IMR-90 (cell line): ENCODE data around the gene LETM1. TPM values are rescaled to one million over a fixed set of nuclear protein-coding genes. Genes with fewer than 3 reads are reported as not detected.

Source experiments
- ATAC-seq: fragments of 200-7000 bp; cut with Tn5 transposase; 2 replicates; pipeline ENCODE4 v1.9.1; 2020; ENCODE audit warnings: low read depth, mild to moderate bottlenecking, moderate library complexity
- BruUV-seq: library from RNA; stranded (reverse); fragments of 400-500 nt; replicated peaks from 2 replicates; lab custom pipeline; 2021; lab: Mats Ljungman, UMichigan
- CTCF ChIA-PET: fragments of 300-600 bp; formaldehyde crosslinking; extraction: SDS; loops from one replicate; lab custom pipeline; 2021; ENCODE audit warnings: antibody characterized with exemption; lab: Yijun Ruan, JAX
- POLR2A ChIA-PET: fragments of 300-600 bp; sonication (Branson Sonifier 250); formaldehyde crosslinking; loops from one replicate; lab custom pipeline; 2022; ENCODE audit warnings: antibody characterized with exemption; ENCODE audit not compliant: unreplicated experiment; lab: Charles Lee
- DNase-seq: peaks from one replicate; pipeline ENCODE4 v3.0.0; 2013
- H2AFZ ChIP-seq: replicated peaks from 2 replicates; pipeline ENCODE3; 2013; ENCODE audit warnings: low read length, mild to moderate bottlenecking; ENCODE audit not compliant: poor library complexity
- H2AK5ac ChIP-seq: 2 replicates; pipeline ENCODE4 v1.6.1; 2013; ENCODE audit warnings: low read depth, low read length, inconsistent platforms
- H2AK9ac ChIP-seq: replicated peaks from 2 replicates; pipeline ENCODE3; 2013; ENCODE audit warnings: mild to moderate bottlenecking, low read depth, low read length, moderate library complexity; ENCODE audit not compliant: poor library complexity
- H2BK120ac ChIP-seq: 2 replicates; pipeline ENCODE4 v1.6.1; 2013; ENCODE audit warnings: low read depth, low read length, inconsistent platforms
- H2BK15ac ChIP-seq: 3 replicates; pipeline ENCODE4 v1.6.1; 2013; ENCODE audit warnings: low read depth, low read length, inconsistent platforms
- H2BK20ac ChIP-seq: 2 replicates; pipeline ENCODE4 v1.6.1; 2013; ENCODE audit warnings: low read depth, mild to moderate bottlenecking, inconsistent platforms, low read length, moderate library complexity
- H2BK5ac ChIP-seq: 2 replicates; pipeline ENCODE4 v1.6.1; 2013; ENCODE audit warnings: mild to moderate bottlenecking, low read depth, low read length, inconsistent platforms; ENCODE audit not compliant: poor library complexity, severe bottlenecking
- H3K14ac ChIP-seq: replicated peaks from 2 replicates; pipeline ENCODE4 v1.6.1; 2013; ENCODE audit warnings: low read depth, low read length, inconsistent platforms
- H3K18ac ChIP-seq: 2 replicates; pipeline ENCODE4 v1.6.1; 2013; ENCODE audit warnings: low read depth, low read length, control low read depth
- H3K23ac ChIP-seq: 2 replicates; pipeline ENCODE4 v1.6.1; 2013; ENCODE audit warnings: low read depth, low read length, inconsistent platforms
- H3K27ac ChIP-seq: 2 replicates; pipeline ENCODE4 v1.5.1; 2013; ENCODE audit warnings: mild to moderate bottlenecking, control low read depth, low read length; ENCODE audit not compliant: insufficient read depth
- H3K27me3 ChIP-seq: 2 replicates; pipeline ENCODE4 v1.6.1; 2013; ENCODE audit warnings: low read length; ENCODE audit not compliant: control insufficient read depth, insufficient read depth
- H3K36me3 ChIP-seq: 2 replicates; pipeline ENCODE4 v1.6.1; 2013; ENCODE audit warnings: low read length, mixed read lengths; ENCODE audit not compliant: control insufficient read depth, insufficient read depth
- H3K4ac ChIP-seq: 2 replicates; pipeline ENCODE4 v1.6.1; 2013; ENCODE audit warnings: low read depth, low read length, inconsistent platforms
- H3K4me1 ChIP-seq: 2 replicates; pipeline ENCODE4 v1.6.1; 2013; ENCODE audit warnings: low read length, mixed read lengths; ENCODE audit not compliant: control insufficient read depth, insufficient read depth
- H3K4me2 ChIP-seq: 2 replicates; pipeline ENCODE4 v1.6.1; 2013; ENCODE audit warnings: low read depth, mild to moderate bottlenecking, control low read depth, low read length, moderate library complexity
- H3K4me3 ChIP-seq: 2 replicates; pipeline ENCODE4 v1.5.1; 2013; ENCODE audit warnings: low read depth, mild to moderate bottlenecking, control low read depth, low read length, moderate library complexity; ENCODE audit not compliant: insufficient read depth
- H3K56ac ChIP-seq: 2 replicates; pipeline ENCODE4 v1.6.1; 2013; ENCODE audit warnings: low read length, inconsistent platforms; ENCODE audit not compliant: insufficient read depth; ENCODE audit errors: extremely low read depth
- H3K79me1 ChIP-seq, 2 experiments: 2 replicates each; pipeline ENCODE4 v1.6.1; 2013; ENCODE audit warnings: low read length in 2 of 2, inconsistent platforms in 1 of 2, low read depth in 1 of 2
- H3K9ac ChIP-seq: 2 replicates; pipeline ENCODE4 v1.6.1; 2013; ENCODE audit warnings: low read depth, low read length, control low read depth
- H3K9me1 ChIP-seq: 2 replicates; pipeline ENCODE4 v1.6.1; 2013; ENCODE audit warnings: low read length, inconsistent platforms; ENCODE audit not compliant: insufficient read depth
- H3K9me3 ChIP-seq: 2 replicates; pipeline ENCODE4 v1.6.1; 2013; ENCODE audit warnings: low read length; ENCODE audit not compliant: control insufficient read depth, insufficient read depth
- H4K20me1 ChIP-seq: 2 replicates; pipeline ENCODE4 v1.6.1; 2013; ENCODE audit warnings: low read length, inconsistent platforms; ENCODE audit not compliant: insufficient read depth
- H4K5ac ChIP-seq: 2 replicates; pipeline ENCODE4 v1.6.1; 2013; ENCODE audit warnings: mild to moderate bottlenecking, low read depth, low read length, control low read depth
- H4K8ac ChIP-seq, 2 experiments: 2 replicates each; pipeline ENCODE4 v1.6.1; 2013; ENCODE audit warnings: low read depth in 2 of 2, low read length in 2 of 2, control low read depth in 1 of 2, inconsistent platforms in 1 of 2
- H4K91ac ChIP-seq: 2 replicates; pipeline ENCODE4 v1.6.1; 2013; ENCODE audit warnings: low read depth, low read length, inconsistent platforms; ENCODE audit not compliant: insufficient read depth
- CHD1 ChIP-seq: IDR thresholded peaks from 2 replicates; pipeline ENCODE4 v1.6.1; 2012; ENCODE audit warnings: low read depth, low read length, improper control_type of control experiment
- MAZ ChIP-seq: IDR thresholded peaks from 2 replicates; pipeline ENCODE4 v1.6.1; 2012; ENCODE audit warnings: low read depth, mild to moderate bottlenecking, low read length, improper control_type of control experiment, moderate library complexity, borderline replicate concordance
- RCOR1 ChIP-seq: IDR thresholded peaks from 2 replicates; pipeline ENCODE4 v1.6.1; 2012; ENCODE audit warnings: mild to moderate bottlenecking, low read length, improper control_type of control experiment; ENCODE audit not compliant: insufficient replicate concordance
- RFX5 ChIP-seq: IDR thresholded peaks from 2 replicates; pipeline ENCODE4 v1.8.0; 2012; ENCODE audit warnings: low read depth, mild to moderate bottlenecking, low read length, moderate library complexity
- SMC3 ChIP-seq: fragments of 150-350 bp; IDR thresholded peaks from 2 replicates; pipeline ENCODE4 v1.6.1; 2016; ENCODE audit warnings: low read depth, mild to moderate bottlenecking, antibody characterized with exemption, low read length, moderate library complexity
- USF2 ChIP-seq: fragments of 150-350 bp; IDR thresholded peaks from 2 replicates; pipeline ENCODE4 v1.6.1; 2017; ENCODE audit warnings: mild to moderate bottlenecking, antibody characterized with exemption, low read length, low read depth
- WGBS, 2 experiments: methylation state at CpG; one replicate each; pipeline versions ENCODE4 v1.1.5 to v1.1.7; 2013; ENCODE audit warnings: missing lambda C conversion rate in 2 of 2; ENCODE audit not compliant: insufficient read length in 1 of 2; ENCODE audit errors: extremely low coverage in 2 of 2; 5-methylcytosine and 5-hydroxymethylcytosine counted together
- dilution Hi-C: fragments of 300-500 bp; cut with HindIII; formaldehyde crosslinking; loops from one replicate; pipeline ENCODE4 v1.14.3; 2018; ENCODE audit warnings: low sequenced_read_pairs; ENCODE audit not compliant: unreplicated experiment
- in situ Hi-C: fragments of 300-500 bp; cut with MboI; formaldehyde crosslinking; loops from 3 replicates; pipeline ENCODE4 v1.14.3; 2019; ENCODE audit warnings: low sequenced_read_pairs, inconsistent platforms, mixed read lengths
- intact Hi-C: fragments of 100-400 bp; cut with micrococcal nuclease; formaldehyde crosslinking; loops from 2 replicates; pipeline ENCODE4 v1.10.0; 2022
- polyA plus RNA-seq, 3 experiments: library from polyadenylated mRNA; depleted of rRNA; stranded (reverse); fragments of >200 nt; gene quantifications; 2 replicates each; pipeline ENCODE4 v1.2.3, GENCODE V29; 2012; ENCODE audit warnings: low replicate concordance in 1 of 3
- total RNA-seq: library from RNA; depleted of rRNA; stranded (reverse); fragments of >200 nt; gene quantifications from 2 replicates; pipeline ENCODE4 v1.2.3, GENCODE V29; 2012

LETM1 gene
- total and polyA plus RNA-seq, 2 of the 4 experiments (the other 2 are of a cell fraction), result 25.0 to 49.3 TPM

DNA sequence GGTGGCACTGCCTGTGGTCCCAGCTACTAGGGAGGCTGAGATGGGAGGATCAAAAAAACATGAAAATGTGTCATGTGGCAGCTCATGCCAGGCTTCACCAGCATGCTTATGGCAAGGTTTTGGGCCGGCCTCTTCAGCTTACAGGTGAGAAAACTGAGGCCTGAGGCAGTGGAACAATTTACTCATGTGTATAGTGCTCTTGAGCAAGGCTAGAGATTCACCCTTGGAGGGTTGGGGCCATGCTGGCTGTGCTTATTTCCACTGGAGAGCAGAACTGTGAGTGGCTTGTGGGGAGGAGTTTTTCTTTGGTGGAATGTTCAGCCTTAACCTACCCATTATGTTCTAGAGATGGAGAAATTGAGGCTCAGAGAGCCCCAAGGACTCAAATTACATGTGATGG, 47.1 kb upstream of the LETM1 start:
- H3K79me1 ChIP-seq, result peaks cover 38 to 64% of the 10 kb centered on the region in 2 experiments
- POLR2A ChIA-PET, result interaction anchor here (0.6 kb wide), 1 partner anchor 14 kb away, joined by 3 read pairs; no protein-coding TSS in a partner anchor
- no peak for TF ChIP-seq SMC3
- no peak for TF ChIP-seq RCOR1
- no peak for TF ChIP-seq RFX5
- no peak for TF ChIP-seq USF2
- TF ChIP-seq MAZ, result no peak
- TF ChIP-seq CHD1, result no peak
- BruUV-seq, result no TSS peak
- H2BK5ac ChIP-seq, result no peak overlapping the region
- intact Hi-C loops (no loop called here), in situ Hi-C loops (loop anchor here (5.0 kb wide), 1 partner anchor 161 kb away; no protein-coding TSS in a partner anchor), dilution Hi-C loops (no loop called here)
- no peaks in the 10 kb centered on the region for H3K27me3 ChIP-seq
- H3K18ac ChIP-seq, result no peak overlapping the region
- ATAC-seq (no peak), DNase-seq (no peak)
- H3K9ac ChIP-seq, result no peak overlapping the region
- H2BK20ac ChIP-seq, result no peak overlapping the region
- no CpG with 5 or more reads among the region's 1 CpG for WGBS, 2 experiments
- no peak overlapping the region for H2BK120ac ChIP-seq
- no peak overlapping the region for H3K4me3 ChIP-seq
- H2AFZ ChIP-seq, result no peak overlapping the region
- H3K56ac ChIP-seq, result no peak overlapping the region
- no peak overlapping the region for H4K8ac ChIP-seq
- no peak overlapping the region for H3K27ac ChIP-seq
- H2BK15ac ChIP-seq, result no peak overlapping the region
- peaks cover 13% of the 10 kb centered on the region for H3K36me3 ChIP-seq
- no peak overlapping the region for H4K91ac ChIP-seq
- no peak overlapping the region for H3K14ac ChIP-seq
- CTCF ChIA-PET, result interaction anchor here (1.4 kb wide), 1 partner anchor 8 kb away, joined by 6 read pairs; no protein-coding TSS in a partner anchor
- H3K4me1 ChIP-seq, result peaks cover 2% of the 10 kb centered on the region; the same call in 1 of the 2 replicates
- H2AK5ac ChIP-seq, result no peak overlapping the region
- no peak overlapping the region for H3K4ac ChIP-seq
- no peak overlapping the region for H4K5ac ChIP-seq
- H4K20me1 ChIP-seq, result peaks cover 59% of the 10 kb centered on the region
- H3K9me1 ChIP-seq, result peaks cover 4% of the 10 kb centered on the region
- no peak overlapping the region for H3K23ac ChIP-seq
- no peaks in the 10 kb centered on the region for H3K9me3 ChIP-seq
- no peak overlapping the region for H3K4me2 ChIP-seq
- H2AK9ac ChIP-seq, result no peak overlapping the region
